T1000 (cell line): ENCODE results near the gene CFAP299.
A peak's percentile ranks its signal among the peaks of the same experiment; 100 is the strongest.

ENCODE experiments used
- DNase-seq: peaks from one replicate; lab custom pipeline; 2025; ENCODE audit warnings: mixed read lengths; lab: John Stamatoyannopoulos, UW

Gene CFAP299

GRCh38 chr4:80925293-80925692 lies 589.8 kb downstream of the CFAP299 start:
- DNase-seq = no peak

GRCh38 chr4:80926446-80926845 lies 590.9 kb downstream of the CFAP299 start:
- DNase-seq = no peak

- DNase-seq = no peak
Observed at GRCh38 chr4:80926891-80927290, 591.4 kb downstream of the CFAP299 start.

- DNase-seq = no peak
Observed at GRCh38 chr4:80927420-80927819, 591.9 kb downstream of the CFAP299 start.

- DNase-seq = no peak
Observed at GRCh38 chr4:80931631-80932081, 596.1 kb downstream of the CFAP299 start.

GRCh38 chr4:80948141-80948540 lies 612.6 kb downstream of the CFAP299 start:
- DNase-seq = no peak

GRCh38 chr4:80948995-80949394 lies 613.5 kb downstream of the CFAP299 start:
- no peak for DNase-seq

- no peak for DNase-seq
Observed at GRCh38 chr4:80956421-80956820, 620.9 kb downstream of the CFAP299 start.

- DNase-seq = no peak
Observed at GRCh38 chr4:80963051-80963450, 627.5 kb downstream of the CFAP299 start.

GRCh38 chr4:80967346-80967745 lies 631.8 kb downstream of the CFAP299 start:
- DNase-seq = no peak

GRCh38 chr4:80980239-80980638 lies 644.7 kb downstream of the CFAP299 start:
- DNase-seq = no peak

GRCh38 chr4:80986011-80986410 lies 650.5 kb downstream of the CFAP299 start:
- no peak for DNase-seq

GRCh38 chr4:80989921-80990544 lies 654.5 kb downstream of the CFAP299 start:
- DNase-seq = peak; percentile 2

- no peak for DNase-seq
Observed at GRCh38 chr4:80990851-80991250, 655.3 kb downstream of the CFAP299 start.

GRCh38 chr4:80999943-81000342 lies 664.4 kb downstream of the CFAP299 start:
- no peak for DNase-seq

- DNase-seq = no peak
Observed at GRCh38 chr4:81003597-81004111, 668.1 kb downstream of the CFAP299 start.

- no peak for DNase-seq
Observed at GRCh38 chr4:81007417-81007816, 671.9 kb downstream of the CFAP299 start.
